T-helper 1 cell treated with Interleukin-12 subunit alpha and Interleukin-12 subunit beta and Interleukin-4 antibody, amounts not matched to agents 30 ng/mL and 1 ng/mL, for 36 hours (primary cell): ENCODE data around the gene AEN. TPM values are rescaled to one million over a fixed set of nuclear protein-coding genes. Genes with fewer than 3 reads are reported as not detected.

ENCODE experiments used
- intact Hi-C: fragments of 100-400 bp; cut with micrococcal nuclease; formaldehyde crosslinking; loops from one replicate; pipeline ENCODE4 v1.15.1; 2024
- total RNA-seq: library from RNA; stranded (reverse); gene quantifications from 2 replicates; pipeline ENCODE4 v1.2.3, GENCODE V29; 2022

AEN gene
- total RNA-seq, 1 donor from 2014 or later, result 58.2 TPM

GRCh38 chr15:88661041-88661700 lies 40.0 kb downstream of the AEN start:
- intact Hi-C loops, result loop anchor here (10.0 kb wide), 1 partner anchor 416 kb away; no protein-coding TSS in a partner anchor

- intact Hi-C loops, result loop anchor here (10.0 kb wide), 1 partner anchor 417 kb away; no protein-coding TSS in a partner anchor
Observed at GRCh38 chr15:88661761-88662556, 40.8 kb downstream of the AEN start.

- intact Hi-C loops, result loop anchor here (10.0 kb wide), 1 partner anchor 418 kb away; no protein-coding TSS in a partner anchor
Observed at GRCh38 chr15:88663141-88663621, 42.0 kb downstream of the AEN start.

GRCh38 chr15:88664151-88664778 lies 43.1 kb downstream of the AEN start:
- intact Hi-C loops, result loop anchor here (1.0 to 10.0 kb wide), 3 partner anchors 40 to 419 kb away; no protein-coding TSS in a partner anchor

- intact Hi-C loops, result no loop called here
Observed at GRCh38 chr15:88674661-88675060, 53.5 kb downstream of the AEN start.

GRCh38 chr15:88678755-88679154 lies 57.6 kb downstream of the AEN start:
- intact Hi-C loops, result no loop called here

GRCh38 chr15:88680241-88681001 lies 59.3 kb downstream of the AEN start:
- intact Hi-C loops, result no loop called here

GRCh38 chr15:88681610-88682221 lies 60.6 kb downstream of the AEN start:
- intact Hi-C loops, result no loop called here

Other genes with a start within 250 kb of the AEN start
- gene MRPL46, start 154.0 kb upstream of the AEN start, total RNA-seq, result 29.0 and 32.4 TPM in 2 replicates
- 61.5 and 63.5 TPM in 2 replicates for gene MRPS11, start 153.6 kb upstream of the AEN start, total RNA-seq
- 3.1 and 3.3 TPM in 2 replicates for gene DET1, start 74.7 kb upstream of the AEN start, total RNA-seq
- 122 and 123 TPM in 2 replicates for gene ISG20, start 17.7 kb downstream of the AEN start, total RNA-seq
- not detected in 2 replicates for gene ACAN, start 182.1 kb downstream of the AEN start, total RNA-seq